Measurements from ENCODE around the gene PAX7.

- TF ChIP-seq EZH2 (IDR thresholded peaks at IDR 0.05; ENCODE audit: insufficient read depth, low read length) (no peak), CTCF (IDR thresholded peaks at IDR 0.05; ENCODE audit: insufficient read depth, low read depth, low read length) (no peak)
Measured at GRCh38 chr1:18703041-18703621, 72.5 kb downstream of the PAX7 start.

All from astrocyte (in vitro differentiated cells and primary cell).